Hematopoietic multipotent progenitor cell treated with erythropoietin and hydrocortisone succinate and interleukin-3 and kit ligand, for 6 days (in vitro differentiated cells): Measurements from ENCODE around the gene CMYA5.
"Not testable (repeated sequence)": the region's sequence is repeated elsewhere in the genome, so short reads cannot be mapped to it uniquely, and the experiment has no call there.

Experiments
- DNase-seq: peaks from one replicate; pipeline ENCODE4 v3.0.0-alpha.2; 2015

CMYA5 gene

DNA sequence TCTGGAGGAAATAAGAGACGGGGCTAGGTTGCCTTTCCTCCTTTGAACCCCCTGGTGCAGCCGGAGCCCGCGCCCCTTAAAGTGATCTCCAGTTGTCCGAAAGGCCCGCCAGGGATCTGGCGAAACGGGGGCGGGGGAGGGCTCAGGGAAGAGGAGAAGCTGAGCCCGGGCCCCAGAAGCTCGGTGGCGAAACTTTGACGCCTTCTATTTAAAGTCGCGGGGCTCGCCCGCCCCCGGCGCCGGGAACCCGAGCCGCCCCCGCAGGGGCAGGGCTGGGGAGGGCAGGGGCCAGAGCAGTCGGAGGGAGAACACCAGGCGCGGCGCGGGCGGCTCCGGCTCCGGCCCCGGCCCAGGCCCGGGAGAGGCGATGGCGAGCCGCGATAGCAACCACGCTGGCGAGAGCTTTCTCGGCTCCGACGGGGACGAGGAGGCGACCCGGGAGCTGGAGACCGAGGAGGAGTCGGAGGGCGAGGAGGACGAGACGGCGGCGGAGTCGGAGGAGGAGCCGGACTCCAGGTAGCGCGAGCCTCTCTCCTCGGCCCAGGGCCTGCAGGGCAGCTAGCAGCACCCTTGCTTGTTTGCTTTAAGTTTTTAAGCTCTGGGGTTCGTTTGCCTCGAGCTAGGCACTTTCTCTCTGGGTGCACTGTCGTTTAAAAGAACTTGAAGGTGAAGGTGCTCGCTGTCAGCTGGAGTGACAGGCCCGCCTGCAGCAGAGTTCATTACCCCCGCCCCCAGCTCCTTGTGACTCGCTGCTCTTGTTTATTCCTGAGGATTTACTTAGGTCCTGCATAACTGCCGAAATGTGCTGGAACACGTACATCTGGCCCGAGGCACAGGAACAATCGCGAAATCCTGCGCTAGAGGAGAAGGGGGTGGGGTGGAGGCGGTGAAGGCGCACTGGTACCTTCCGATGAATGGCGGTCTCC lies at the start of gene CMYA5:
Gene CMYA5 (plus strand): TSS at position 296 of the 926 bp plus-strand sequence. CDS start 72 bp downstream, at position 368.
- no peak for DNase-seq

DNA sequence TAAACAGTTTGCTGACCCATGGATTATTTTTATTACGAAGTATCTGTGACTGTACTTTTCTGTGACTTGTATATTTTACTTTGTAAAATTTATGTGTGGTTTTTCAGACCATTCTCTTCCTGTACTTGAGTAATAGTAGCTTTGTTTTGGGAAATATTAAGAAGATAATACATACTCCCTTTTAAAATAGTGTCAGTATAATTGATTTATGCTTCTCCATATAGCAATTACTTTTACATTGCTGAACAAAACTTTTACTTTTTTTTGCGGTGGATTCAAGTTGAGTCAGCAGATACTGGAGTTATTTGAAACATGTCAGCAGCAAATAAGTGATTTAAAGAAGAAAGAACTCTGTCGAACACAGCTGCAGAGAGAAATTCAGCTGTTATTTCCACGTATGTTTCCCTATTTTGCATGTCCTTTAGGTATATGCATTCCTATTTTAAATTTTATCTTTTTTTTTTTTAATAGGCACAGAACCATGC lies 49.0 kb upstream of the CMYA5 start:
- no peak for DNase-seq

- no peak for DNase-seq
Observed at GRCh38 chr5:79641414-79641813, 48.2 kb upstream of the CMYA5 start.

DNA sequence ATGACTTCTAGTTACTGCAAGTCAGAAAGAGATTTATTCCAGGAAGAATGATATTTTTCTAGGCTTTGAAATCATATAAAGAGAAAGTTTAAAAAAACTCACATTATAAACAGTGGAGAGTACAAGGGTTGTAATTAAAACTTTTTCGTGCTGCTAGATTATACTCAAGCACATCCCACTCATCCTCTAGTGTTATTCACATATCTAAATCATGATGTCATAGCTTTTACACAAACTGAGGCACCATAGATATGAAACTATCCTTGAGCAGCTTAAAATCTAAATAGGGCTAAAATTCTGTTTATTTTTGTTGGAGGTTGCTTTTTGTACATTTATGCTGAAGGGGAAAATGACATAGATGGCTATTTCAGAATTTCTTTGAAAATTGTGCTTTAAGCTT lies 47.4 kb upstream of the CMYA5 start:
- DNase-seq = no peak

DNA sequence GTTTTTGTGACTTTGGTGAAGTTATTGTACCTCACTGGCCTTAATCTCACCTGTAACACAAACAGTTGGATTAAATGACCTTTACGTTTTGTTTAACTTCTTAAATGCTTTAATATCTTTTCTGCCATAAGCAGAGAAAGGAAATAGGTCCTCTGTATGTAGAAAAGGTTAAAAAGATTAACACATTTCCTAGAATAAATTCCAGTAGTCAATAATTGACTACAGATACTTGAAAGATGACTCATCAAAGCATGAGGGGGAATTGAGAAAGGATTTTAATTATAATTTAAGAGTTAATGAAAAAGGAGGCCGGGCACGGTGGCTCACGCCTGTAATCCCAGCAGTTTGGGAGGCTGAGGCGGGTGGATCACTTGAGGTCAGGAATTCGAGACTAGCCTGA lies 35.8 kb upstream of the CMYA5 start:
- DNase-seq = no peak

GRCh38 chr5:79663212-79663611 lies 26.4 kb upstream of the CMYA5 start:
- DNase-seq = no peak

- no peak for DNase-seq
Observed at GRCh38 chr5:79666758-79667157, 22.9 kb upstream of the CMYA5 start.

- no peak for DNase-seq
Observed at GRCh38 chr5:79672392-79672791, 17.2 kb upstream of the CMYA5 start.

- DNase-seq = not testable (repeated sequence)
Observed at GRCh38 chr5:79676354-79676753, 13.3 kb upstream of the CMYA5 start.

DNA sequence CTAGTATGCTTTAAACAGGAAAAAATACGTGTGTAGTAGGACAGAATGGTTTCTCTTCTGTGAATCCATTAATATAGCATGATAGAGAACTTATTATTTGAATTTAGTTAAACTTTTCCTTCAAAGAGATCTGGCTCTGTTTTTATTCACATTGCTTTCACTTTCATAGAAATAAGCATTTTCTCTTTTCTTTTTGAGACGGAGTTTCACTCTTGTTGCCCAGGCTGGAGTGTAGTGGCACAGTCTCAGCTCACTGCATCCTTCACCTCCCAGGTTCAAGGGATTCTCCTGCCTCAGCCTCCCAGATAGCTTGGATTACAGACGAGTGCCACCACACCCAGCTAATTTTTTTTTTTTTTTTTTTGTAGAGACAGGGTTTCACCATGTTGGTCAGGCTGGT lies 7.5 kb upstream of the CMYA5 start:
- not testable (repeated sequence) for DNase-seq

DNA sequence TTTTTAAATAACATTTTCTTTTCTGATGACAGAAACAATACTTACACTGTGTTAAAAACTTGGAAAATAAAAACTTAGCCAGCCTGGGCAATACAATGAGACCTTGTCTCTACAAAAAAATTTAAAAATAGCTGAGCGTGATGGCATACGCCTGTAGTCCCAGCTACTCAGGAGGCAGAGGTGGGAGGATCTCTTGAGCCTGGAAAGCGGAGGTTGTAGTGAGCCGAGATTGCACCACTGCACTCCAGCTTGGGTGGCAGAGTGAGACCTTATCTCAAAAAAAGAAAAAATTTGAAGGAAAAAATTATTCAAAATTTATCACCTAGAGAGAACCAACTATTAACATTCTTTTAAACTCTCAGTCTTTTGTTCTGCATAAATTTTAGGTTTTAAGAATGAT lies 4.9 kb upstream of the CMYA5 start:
- no peak for DNase-seq

DNA sequence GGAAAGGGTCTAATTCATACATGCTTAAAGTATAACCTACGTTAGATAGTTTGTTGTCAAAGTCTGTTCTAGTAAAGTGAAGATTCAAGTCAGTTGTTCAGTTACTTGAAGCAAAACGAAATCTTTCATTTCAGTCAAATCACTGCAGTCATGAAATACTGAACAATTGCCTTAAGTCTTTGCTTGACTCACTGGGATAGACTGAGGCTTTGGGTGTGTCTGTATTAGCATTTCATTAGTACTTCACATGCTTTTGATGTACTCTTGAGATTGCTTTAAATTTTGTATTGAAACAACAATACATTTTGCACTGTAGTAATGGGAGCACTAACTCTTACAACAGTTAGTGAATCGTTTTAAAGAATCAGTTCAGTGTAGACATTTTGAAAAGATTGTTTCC lies 4.0 kb upstream of the CMYA5 start:
- DNase-seq = no peak

DNA sequence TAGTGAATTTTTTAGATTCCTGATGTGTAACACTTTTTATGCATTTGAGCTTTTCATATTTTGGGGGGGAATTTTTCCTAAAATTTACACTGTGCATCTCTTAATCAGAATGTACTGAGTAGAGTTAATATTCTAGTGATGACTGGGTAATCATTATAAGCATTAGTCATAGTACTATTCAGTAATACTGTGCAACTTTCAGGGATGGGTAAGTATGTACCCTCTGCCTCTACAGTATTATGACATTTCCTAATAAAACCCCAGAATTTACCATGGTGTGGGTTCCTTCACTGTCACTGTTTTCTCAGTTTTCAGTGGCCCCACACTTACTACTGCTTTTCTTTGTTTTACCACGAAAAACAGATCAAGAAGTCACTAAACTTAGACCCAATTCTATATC lies 2.8 kb upstream of the CMYA5 start:
- DNase-seq = no peak

GRCh38 chr5:79687889-79688288 lies 1.7 kb upstream of the CMYA5 start:
- no peak for DNase-seq

DNA sequence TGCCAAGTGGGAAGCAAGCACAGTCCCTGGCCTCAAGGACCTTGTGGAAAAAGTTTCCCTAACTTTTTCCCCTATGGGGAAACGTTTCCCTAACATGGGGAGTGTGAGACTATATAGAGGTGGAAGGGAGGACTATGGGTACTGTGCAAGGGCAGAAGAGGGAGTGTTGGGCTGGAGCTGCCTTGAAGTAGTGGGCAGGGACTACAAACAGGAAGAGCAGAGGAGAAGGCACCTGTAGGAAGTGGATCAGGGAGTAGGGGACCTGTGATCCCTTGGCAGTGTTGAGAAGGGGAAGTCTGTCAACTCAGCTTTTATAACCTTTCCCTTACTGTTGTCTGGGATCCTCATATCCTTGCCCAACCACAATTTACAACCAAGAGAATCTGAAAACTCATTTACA lies 1.4 kb downstream of the CMYA5 start:
- no peak for DNase-seq

- no peak for DNase-seq
Observed at GRCh38 chr5:79692596-79692995, 3.0 kb downstream of the CMYA5 start.

- no peak for DNase-seq
Observed at GRCh38 chr5:79694183-79694582, 4.5 kb downstream of the CMYA5 start.

GRCh38 chr5:79694652-79695051 lies 5.0 kb downstream of the CMYA5 start:
- peak; percentile 64 for DNase-seq

- no peak for DNase-seq
Observed at GRCh38 chr5:79695526-79695925, 5.9 kb downstream of the CMYA5 start.

DNA sequence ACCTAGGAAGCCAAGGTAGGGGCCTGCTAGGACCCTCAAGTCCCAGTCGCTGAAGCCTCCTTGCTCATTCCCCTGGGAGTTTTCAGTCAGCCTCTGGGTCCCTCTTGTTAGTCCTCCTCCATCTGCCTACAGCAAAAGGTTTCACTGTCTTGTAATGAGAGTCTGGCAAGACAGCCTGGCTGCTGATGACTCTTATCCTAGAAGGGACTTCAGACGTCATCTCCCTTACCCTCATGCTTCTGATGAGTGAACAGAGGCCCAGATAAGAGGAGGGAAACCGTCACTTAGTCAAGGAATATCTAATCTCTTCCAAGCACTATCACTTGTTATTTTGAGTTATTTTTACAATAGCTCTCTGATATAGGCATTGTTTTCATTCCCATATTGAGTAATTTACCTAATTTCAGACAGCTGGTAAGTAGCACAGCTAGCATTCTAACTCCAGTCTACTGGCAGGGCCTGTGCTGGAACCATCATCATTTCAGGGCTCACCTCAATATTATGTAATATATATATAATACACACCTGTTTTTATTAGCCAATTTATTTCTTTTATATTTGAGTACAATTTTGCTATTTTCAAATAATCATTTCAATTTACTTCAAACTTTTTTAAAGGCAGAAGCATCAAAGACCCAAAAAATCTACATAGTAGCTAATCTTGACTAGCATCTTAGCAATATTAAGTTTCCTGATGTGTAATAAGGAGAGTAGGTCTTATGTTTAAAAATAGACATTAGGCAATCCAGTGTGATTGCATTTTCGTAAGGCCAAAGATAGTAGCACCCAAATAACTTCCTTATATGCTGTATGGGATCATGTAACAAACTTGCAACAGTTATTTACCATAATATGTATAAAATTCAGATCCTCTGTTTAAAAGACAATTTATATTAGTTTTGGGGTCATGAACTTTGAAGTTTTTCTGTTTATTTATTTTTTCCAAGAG lies 7.9 kb downstream of the CMYA5 start:
- peak; percentile 73 for DNase-seq

- no peak for DNase-seq
Observed at GRCh38 chr5:79699763-79700400, 10.2 kb downstream of the CMYA5 start.

DNA sequence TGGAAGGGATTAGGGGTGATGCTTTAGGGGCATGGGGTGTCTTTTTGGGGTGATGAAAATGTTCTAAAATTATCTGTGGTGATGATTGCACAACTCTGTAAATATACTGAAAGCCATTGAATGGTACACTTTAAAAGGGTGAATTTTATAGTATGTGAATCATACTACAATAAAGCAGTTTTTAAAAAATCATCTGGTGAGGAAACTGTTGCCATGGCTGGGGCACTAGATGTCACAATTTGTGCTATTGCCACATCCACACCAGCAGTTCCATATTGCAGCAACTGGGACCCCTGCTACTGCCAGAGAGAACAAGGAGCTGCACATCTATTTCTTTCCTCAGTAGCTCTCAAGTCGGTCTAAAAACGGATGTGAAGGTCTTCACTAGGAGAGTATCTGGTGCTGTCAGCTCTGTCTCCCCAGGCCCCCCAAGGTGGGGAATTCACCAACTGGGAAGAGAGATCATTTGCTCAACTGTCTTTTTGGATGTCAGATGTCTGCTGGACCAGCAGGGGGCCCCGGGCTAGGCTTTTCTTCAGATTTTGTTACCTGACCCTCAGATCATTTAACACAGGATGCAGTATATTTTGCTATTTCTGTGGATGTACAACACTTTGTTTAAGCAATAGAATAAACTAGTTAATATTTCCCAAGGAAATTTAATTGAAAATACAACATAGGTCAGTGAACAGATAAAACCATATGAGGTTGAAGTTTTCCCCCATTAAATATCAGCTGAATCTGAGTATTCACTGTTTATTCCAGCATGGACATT lies 13.2 kb downstream of the CMYA5 start:
- DNase-seq = peak; percentile 54

GRCh38 chr5:79703381-79703645 lies 13.7 kb downstream of the CMYA5 start:
- no peak for DNase-seq
